DMS 273 (cell line): ENCODE data around the gene PROK1.
"Not testable (repeated sequence)": the region's sequence is repeated elsewhere in the genome, so short reads cannot be mapped to it uniquely, and the experiment has no call there.

Experiments used
- DNase-seq: peaks from one replicate; lab custom pipeline; 2025; ENCODE audit not compliant: unreplicated experiment; lab: John Stamatoyannopoulos, UW

The PROK1 gene

GRCh38 chr1:110433213-110433612, 17.7 kb upstream of the PROK1 start:
- DNase-seq = no peak

GRCh38 chr1:110433803-110434202, 17.1 kb upstream of the PROK1 start:
- peak; percentile 38 for DNase-seq

- DNase-seq = no peak
Measured at GRCh38 chr1:110434946-110435345, 16.0 kb upstream of the PROK1 start.

GRCh38 chr1:110436635-110437034, 14.3 kb upstream of the PROK1 start:
- no peak for DNase-seq

DNA sequence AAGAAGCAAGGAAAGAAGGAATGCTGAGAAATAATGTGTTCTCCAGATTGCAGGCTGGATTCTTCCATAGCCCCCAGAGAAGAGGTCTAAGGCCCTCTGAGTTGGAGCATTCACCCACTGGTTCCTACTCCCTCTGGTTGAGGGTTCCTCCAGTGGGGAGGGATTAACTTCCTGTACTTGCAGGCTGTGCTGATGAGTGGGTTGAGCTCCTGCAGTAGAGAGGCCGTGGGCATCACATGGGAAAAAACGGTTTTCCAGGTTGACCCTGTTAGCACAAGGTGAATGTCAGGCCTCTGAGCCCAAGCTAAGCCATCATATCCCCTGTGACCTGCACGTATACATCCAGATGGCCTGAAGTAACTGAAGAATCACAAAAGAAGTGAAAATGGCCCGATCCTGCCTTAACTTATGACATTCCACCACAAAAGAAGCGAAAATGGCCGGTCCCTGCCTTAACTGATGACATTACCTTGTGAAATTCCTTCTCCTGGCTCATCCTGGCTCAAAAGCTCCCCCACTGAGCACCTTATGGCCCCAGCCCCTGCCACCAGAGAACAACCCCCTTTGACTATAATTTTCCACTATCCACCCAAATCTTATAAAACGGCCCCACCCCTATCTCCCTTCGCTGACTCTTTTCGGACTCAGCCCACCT, 13.2 kb upstream of the PROK1 start:
- not testable (repeated sequence) for DNase-seq

DNA sequence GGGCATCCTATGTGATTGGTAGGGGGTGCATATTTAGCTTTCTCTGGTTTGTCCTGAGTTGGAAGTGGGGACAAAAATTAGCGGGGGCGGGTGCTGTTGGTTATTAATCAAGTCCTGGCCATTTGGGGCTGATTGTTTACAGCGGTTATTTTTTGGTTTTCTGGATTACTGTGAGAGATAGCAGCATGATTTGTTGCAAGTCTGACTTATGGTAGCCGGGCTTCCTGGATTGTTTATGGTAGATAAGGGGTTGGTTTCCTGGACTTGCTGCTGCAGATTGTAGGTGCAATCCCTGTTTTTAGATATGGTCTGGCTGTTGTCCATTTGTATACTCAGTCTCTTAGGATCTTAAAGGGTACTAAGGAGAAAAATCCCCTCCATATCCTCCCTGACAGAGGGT, 12.1 kb upstream of the PROK1 start:
- no peak for DNase-seq

GRCh38 chr1:110439873-110440272, 11.1 kb upstream of the PROK1 start:
- not testable (repeated sequence) for DNase-seq

GRCh38 chr1:110440877-110441276, 10.1 kb upstream of the PROK1 start:
- no peak for DNase-seq

- DNase-seq = no peak
Measured at GRCh38 chr1:110441888-110442287, 9.1 kb upstream of the PROK1 start.

DNA sequence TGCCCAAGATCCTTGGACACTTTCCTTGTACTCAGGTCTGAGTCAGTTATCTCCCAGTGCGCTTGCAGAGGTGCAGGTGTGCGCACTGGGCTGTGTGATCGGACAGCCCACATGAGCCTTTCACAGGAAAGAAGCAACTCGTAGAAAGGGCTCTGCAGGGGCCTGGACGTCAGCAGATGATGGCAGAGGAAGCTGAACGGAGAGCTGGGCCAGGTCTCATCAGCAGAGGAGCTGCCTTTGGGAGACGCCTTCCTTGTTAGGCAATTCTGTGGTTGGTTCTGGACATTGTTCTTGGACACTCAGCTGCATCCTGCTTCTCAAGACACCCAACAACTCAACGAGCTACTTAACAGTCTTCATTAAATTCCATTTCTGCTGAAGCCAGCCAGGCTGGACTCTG, 7.5 kb upstream of the PROK1 start:
- DNase-seq = no peak

- no peak for DNase-seq
Measured at GRCh38 chr1:110444561-110444960, 6.4 kb upstream of the PROK1 start.

GRCh38 chr1:110449661-110450651, 993 bp upstream of the PROK1 start:
- no peak for DNase-seq

- DNase-seq = no peak
Measured at GRCh38 chr1:110452330-110452729, 1.4 kb downstream of the PROK1 start.

GRCh38 chr1:110453829-110454228, 2.9 kb downstream of the PROK1 start:
- DNase-seq = no peak

DNA sequence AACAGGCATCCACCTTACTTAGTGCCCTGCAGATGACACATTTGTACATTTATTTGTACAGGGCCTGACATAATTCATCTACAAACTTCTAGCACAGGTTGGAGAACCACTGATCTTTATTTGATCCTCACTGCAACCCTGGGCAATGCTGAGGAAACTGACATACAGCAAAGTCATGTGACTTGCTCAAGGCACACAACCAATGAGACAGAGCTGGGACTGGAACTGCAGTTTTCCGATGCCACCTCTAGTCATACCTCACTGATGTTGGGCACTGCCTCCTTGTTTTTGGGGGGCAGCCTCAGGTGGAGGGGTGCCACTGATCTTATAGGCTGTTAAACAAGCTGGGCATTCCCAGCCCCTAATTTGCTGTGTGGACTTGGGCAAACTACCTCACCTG, 3.4 kb downstream of the PROK1 start:
- DNase-seq = no peak

- DNase-seq = no peak
Measured at GRCh38 chr1:110455151-110455550, 4.2 kb downstream of the PROK1 start.

- DNase-seq = no peak
Measured at GRCh38 chr1:110457206-110457605, 6.3 kb downstream of the PROK1 start.

DNA sequence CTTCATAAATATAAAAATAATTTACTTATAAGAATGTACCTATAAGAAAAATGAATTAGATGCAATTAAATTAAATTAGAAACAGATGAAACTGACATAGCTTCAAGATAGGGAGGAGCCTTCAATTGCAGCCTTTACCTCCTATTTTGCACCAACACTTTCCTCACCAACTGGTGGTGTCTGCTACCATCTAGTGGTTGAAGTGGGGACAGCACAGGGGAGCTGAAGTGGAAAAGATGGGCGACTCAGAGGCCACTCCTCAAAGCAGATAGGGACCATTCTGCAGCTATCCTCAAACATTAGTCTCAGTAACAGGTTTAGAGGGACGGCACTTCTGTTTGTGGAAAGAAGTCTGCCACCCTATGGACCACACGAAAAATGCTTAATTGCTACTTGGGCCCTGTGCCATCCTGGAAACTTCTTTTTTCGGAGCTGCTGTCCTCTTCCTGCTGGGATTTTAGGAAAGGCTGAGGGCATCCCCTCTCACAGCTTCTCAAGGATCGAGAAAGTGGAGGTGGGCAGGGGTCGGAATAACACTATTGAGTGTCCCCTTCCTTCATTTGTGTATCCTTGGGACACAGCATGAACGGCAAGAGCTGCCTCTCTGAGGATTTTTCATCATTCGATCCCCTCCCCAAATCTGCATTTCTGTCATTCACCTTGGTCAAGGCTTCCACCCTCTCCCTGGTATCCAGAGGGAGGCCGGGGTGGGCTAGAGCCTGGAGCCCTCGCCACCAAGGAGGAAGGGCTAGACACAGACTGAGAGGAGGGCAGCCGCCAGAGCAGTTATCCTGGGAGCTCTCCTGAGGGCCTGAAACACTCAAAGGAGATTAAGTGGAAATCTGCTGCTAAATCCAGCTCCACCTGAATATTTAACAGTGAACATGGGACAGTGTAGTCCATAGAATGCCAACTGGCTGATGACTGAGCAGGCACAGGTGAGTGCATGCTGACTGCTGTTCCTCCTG, 9.6 kb downstream of the PROK1 start:
- DNase-seq = peak; percentile 92

GRCh38 chr1:110462093-110462492, 11.1 kb downstream of the PROK1 start:
- no peak for DNase-seq

GRCh38 chr1:110462964-110463363, 12.0 kb downstream of the PROK1 start:
- DNase-seq = peak; percentile 37

- DNase-seq = no peak
Measured at GRCh38 chr1:110463725-110464124, 12.8 kb downstream of the PROK1 start.
